ENCODE measurements around the gene SLC25A46.

DNA sequence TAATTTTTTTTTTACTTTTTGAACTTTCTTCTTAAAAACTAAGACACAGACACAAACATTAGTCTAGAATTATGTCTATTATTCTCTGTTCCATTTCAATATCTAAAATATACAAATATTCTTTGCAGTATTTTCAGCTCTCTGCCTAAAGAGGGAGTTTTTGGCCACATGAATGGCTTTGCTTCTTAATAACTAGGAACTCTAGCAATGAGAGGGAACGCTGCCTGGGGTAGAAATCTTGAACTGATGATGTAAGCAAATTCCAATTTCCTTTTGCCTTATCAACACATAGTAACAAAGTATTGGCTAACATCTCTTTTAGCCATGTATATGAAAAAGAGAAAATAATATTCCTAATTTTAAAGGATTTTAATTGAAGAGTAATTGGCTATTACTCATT lies 51.9 kb downstream of the SLC25A46 start:
- TF ChIP-seq POLR2A (IDR thresholded peaks at IDR 0.05) (no peak), CTCF (IDR thresholded peaks at IDR 0.05) (no peak)

All from testis (tissue), 2 donors.